Activated CD8-positive, alpha-beta memory T cell treated with anti-CD3 and anti-CD28 coated beads, Interleukin-2, amount 10 ng/mL, durations not matched to agents 7 days and 5 days (primary cell): ENCODE results near the gene IBA57. TPM values are rescaled to one million over a fixed set of nuclear protein-coding genes. Genes with fewer than 3 reads are reported as not detected.
"Not testable (repeated sequence)": the region's sequence is repeated elsewhere in the genome, so short reads cannot be mapped to it uniquely, and the experiment has no call there.

Experiments used
- ATAC-seq: fragments of 150-1000 bp; cut with Tn5 transposase; one replicate; pipeline ENCODE4 v1.10.0; 2021; ENCODE audit warnings: moderate library complexity
- CTCF ChIA-PET: fragments of 350-600 bp; sonication (Branson Sonifier 250); formaldehyde crosslinking; loops from one replicate; lab custom pipeline; 2021; ENCODE audit warnings: antibody characterized with exemption; lab: Charles Lee
- DNase-seq: peaks from one replicate; pipeline ENCODE4 v3.0.0-alpha.2; 2020
- H3K27ac Mint-ChIP-seq: one replicate; pipeline ENCODE4 v1.8.0; 2021; ENCODE audit warnings: mild to moderate bottlenecking, mixed read lengths
- H3K27me3 Mint-ChIP-seq: one replicate; pipeline ENCODE4 v1.8.0; 2021; ENCODE audit warnings: mixed read lengths
- H3K36me3 Mint-ChIP-seq: one replicate; pipeline ENCODE4 v1.8.0; 2021; ENCODE audit warnings: mild to moderate bottlenecking, mixed read lengths
- H3K4me1 Mint-ChIP-seq: one replicate; pipeline ENCODE4 v1.8.0; 2021; ENCODE audit warnings: mixed read lengths
- H3K4me3 Mint-ChIP-seq: one replicate; pipeline ENCODE4 v1.8.0; 2021; ENCODE audit warnings: mild to moderate bottlenecking, moderate library complexity, mixed read lengths
- H3K9me3 Mint-ChIP-seq: one replicate; pipeline ENCODE4 v1.8.0; 2022; ENCODE audit warnings: low read depth, mixed read lengths
- total RNA-seq, 2 experiments: library from RNA; stranded (reverse); gene quantifications; one replicate each; pipeline ENCODE4 v1.2.3, GENCODE V29; 2021

The IBA57 gene
- total RNA-seq, 2 experiments from 2014 or later, result 6.8 to 8.5 TPM

DNA sequence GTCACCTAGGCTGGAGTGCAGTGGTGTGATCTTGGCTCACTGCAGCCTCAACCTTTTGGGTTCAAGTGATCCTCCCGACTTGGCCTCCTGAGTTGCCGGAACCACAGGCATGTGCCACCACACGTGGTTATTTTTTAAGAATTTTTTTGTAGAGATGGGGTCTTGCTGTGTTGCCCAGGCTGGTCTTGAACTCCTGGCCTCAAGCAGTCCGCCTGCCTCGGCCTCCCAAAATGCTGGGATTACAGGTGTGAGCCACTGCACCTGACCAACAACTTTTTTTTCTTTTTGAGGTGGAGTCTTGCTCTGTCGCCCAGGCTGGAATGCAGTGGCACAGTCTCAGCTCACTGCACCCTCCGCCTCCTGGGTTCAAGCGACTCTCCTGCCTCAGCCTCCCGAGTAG is 55.5 kb downstream of the IBA57 start:
- peaks cover 15% of the 10 kb centered on the region for H3K36me3 Mint-ChIP-seq
- ATAC-seq, H3K4me3 Mint-ChIP-seq, CTCF ChIA-PET, DNase-seq, H3K9me3 Mint-ChIP-seq, H3K27ac Mint-ChIP-seq, H3K27me3 Mint-ChIP-seq, H3K4me1 Mint-ChIP-seq: not testable (repeated sequence)

DNA sequence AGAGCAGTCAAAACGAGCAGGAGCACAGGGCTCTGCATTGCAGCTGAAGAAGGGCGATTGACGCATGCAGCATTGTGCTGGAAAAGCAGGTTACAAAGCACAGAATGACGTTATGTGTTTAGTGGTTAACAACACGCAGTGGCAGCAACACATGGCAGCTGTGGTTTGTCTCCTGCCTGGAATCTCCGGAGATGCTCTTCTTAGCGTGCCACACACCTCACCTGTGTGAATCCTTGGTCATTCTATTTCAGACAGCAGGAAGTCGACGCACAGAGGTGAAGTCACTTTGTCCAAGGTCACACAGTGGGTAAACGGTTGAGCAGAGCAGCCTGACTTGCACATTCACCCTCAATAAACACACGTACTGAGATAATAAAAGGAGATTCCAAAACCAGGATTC is 56.9 kb downstream of the IBA57 start:
- Mint-ChIP-seq H3K4me3 (no peak overlapping the region), H3K27ac (no peak overlapping the region), H3K9me3 (no peaks in the 10 kb centered on the region), H3K27me3 (no peaks in the 10 kb centered on the region), H3K4me1 (no peaks in the 10 kb centered on the region), H3K36me3 (peaks cover 15% of the 10 kb centered on the region)
- ATAC-seq, result no peak
- CTCF ChIA-PET, result interaction anchor here (1.2 kb wide), 1 partner anchor 8 kb away, joined by 3 read pairs; no protein-coding TSS in a partner anchor
- DNase-seq, result no peak

DNA sequence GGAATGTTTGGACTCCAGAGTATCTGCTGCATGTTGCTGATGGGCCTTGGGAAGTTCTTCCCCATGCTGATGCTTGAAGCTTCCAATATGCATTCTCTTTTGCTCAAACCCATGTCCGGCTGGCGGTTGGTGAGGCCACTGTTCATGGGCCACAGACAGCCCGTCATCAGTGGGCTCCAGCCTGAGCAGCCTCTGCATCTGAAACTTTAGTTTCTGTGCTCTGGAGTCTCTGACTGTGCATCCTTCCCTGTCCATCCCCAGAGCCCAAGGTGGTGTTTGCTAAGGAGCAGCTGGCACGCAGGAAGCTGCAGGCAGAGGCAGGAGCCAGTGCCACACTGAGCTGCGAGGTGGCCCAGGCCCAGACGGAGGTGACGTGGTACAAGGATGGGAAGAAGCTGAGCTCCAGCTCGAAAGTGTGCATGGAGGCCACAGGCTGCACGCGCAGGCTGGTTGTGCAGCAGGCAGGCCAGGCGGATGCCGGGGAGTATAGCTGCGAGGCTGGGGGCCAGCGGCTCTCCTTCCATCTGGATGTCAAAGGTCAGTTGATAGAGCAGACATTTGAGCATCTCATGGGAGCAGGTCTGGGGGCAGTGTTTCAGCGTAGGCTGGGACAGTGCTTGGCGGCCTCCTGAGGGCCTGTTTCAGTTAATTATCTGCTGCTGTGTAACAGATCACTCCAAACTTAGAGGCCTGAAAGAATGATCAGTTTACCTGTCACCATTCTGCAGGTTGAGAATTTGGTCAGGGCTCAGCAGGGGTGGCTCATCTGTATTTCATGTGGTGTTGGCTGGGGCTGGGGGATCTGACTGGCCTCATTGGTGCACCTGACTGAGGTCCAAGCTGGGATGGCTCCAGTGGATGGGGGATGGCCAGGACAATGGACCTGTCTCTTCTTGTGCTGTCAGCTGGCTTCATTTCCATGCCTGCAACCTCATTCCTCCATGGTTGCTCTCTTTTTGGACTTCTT is 58.9 kb downstream of the IBA57 start:
- CTCF ChIA-PET, result no interaction called here
- H3K4me3 Mint-ChIP-seq, result no peak overlapping the region
- H3K4me1 Mint-ChIP-seq, result no peaks in the 10 kb centered on the region
- H3K27ac Mint-ChIP-seq, result no peak overlapping the region
- no peak for ATAC-seq
- H3K9me3 Mint-ChIP-seq, result no peaks in the 10 kb centered on the region
- DNase-seq, result no peak
- peaks cover 15% of the 10 kb centered on the region for H3K36me3 Mint-ChIP-seq
- no peaks in the 10 kb centered on the region for H3K27me3 Mint-ChIP-seq

DNA sequence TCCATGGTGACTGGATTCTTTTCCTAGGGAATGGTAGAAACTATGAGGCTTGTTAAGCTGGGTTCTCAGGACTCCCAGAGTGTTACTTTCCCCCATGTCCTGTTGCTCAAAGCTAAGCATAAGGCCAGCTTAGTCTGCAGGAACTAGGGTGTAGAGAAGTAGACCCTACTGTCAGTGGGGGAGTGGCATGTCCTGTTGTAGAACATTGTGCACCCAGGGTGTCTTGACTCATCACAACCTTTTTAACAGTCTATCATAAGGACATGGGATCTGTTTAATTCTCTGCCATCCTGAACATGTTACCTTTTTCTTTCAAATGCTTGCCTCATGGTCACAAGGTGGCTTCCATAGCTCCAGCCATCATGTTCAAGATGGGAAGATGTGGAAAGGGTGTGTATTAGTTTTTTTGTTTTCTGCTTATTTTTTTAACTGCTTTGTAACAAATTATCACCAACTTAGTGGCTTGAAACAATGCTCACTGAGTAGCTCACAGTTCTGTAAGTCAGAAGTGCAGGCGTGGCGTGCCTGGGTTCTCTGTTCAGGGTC is 59.6 kb downstream of the IBA57 start:
- Mint-ChIP-seq H3K9me3 (no peaks in the 10 kb centered on the region), H3K36me3 (peaks cover 17% of the 10 kb centered on the region), H3K27ac (no peak overlapping the region), H3K4me1 (no peaks in the 10 kb centered on the region), H3K4me3 (no peak overlapping the region), H3K27me3 (no peaks in the 10 kb centered on the region)
- ATAC-seq, result no peak
- no peak for DNase-seq
- CTCF ChIA-PET, result no interaction called here

DNA sequence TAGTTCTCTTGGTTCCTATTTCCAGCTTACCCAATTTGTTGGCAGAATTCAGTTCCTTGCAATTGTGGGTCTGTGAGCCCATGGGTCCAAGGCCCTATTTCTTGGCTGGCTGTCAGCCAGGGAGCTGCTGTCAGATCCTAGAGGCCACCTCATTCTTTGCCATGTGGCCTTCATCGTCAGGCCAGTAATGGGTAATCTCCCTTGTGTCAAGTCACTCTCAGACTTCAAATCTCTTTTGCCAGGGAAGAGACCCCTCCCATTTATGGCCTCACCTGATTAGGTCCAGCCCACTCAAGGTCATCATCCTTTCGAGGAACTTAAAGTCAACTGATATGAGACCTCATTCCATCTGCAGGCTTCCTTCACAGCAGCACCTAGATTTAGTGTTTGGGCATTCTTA is 60.1 kb downstream of the IBA57 start:
- ATAC-seq (no peak), DNase-seq (no peak)
- Mint-ChIP-seq H3K4me1 (no peaks in the 10 kb centered on the region), H3K27ac (no peak overlapping the region), H3K9me3 (no peaks in the 10 kb centered on the region), H3K36me3 (peaks cover 17% of the 10 kb centered on the region), H3K27me3 (no peaks in the 10 kb centered on the region), H3K4me3 (no peak overlapping the region)
- CTCF ChIA-PET, result no interaction called here

DNA sequence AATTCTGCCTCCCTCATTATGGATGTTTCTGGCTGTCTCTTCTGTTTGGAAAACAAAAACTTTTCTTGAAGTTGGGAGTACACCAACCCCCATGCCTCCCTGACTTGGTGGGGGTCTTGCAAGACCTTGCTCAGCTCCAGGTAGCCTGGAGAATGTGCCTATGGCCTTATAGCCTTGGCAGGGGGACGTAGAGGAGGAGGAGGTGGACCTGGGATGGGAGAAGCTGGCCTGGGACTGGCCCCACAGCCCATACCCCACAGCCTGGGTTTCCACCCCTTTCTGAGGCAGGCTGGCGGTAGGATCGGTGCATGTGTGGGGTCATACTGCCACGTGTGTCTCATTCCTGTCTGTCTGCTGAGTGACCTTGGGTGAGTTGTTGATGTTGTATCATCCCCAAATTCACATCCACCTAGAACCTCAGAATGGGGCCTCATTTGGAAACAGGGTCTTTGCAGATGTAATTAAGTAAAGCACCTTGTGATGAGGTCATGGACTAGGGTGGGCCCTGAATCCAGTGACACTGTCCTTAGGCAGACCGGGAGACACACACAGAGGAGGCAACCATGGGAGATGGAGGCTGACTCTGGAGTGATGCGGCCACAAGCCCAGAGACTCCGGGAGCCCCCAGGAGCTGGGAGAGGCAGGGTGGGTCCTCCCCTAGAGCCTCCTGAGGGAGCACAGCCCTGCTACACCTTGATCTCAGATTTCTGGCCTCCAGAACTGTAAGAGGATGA is 60.7 kb downstream of the IBA57 start:
- no peak for ATAC-seq
- CTCF ChIA-PET, result no interaction called here
- H3K27me3 Mint-ChIP-seq, result no peaks in the 10 kb centered on the region
- no peaks in the 10 kb centered on the region for H3K4me1 Mint-ChIP-seq
- DNase-seq, result no peak
- no peak overlapping the region for H3K27ac Mint-ChIP-seq
- peaks cover 18% of the 10 kb centered on the region for H3K36me3 Mint-ChIP-seq
- no peak overlapping the region for H3K4me3 Mint-ChIP-seq
- no peaks in the 10 kb centered on the region for H3K9me3 Mint-ChIP-seq

DNA sequence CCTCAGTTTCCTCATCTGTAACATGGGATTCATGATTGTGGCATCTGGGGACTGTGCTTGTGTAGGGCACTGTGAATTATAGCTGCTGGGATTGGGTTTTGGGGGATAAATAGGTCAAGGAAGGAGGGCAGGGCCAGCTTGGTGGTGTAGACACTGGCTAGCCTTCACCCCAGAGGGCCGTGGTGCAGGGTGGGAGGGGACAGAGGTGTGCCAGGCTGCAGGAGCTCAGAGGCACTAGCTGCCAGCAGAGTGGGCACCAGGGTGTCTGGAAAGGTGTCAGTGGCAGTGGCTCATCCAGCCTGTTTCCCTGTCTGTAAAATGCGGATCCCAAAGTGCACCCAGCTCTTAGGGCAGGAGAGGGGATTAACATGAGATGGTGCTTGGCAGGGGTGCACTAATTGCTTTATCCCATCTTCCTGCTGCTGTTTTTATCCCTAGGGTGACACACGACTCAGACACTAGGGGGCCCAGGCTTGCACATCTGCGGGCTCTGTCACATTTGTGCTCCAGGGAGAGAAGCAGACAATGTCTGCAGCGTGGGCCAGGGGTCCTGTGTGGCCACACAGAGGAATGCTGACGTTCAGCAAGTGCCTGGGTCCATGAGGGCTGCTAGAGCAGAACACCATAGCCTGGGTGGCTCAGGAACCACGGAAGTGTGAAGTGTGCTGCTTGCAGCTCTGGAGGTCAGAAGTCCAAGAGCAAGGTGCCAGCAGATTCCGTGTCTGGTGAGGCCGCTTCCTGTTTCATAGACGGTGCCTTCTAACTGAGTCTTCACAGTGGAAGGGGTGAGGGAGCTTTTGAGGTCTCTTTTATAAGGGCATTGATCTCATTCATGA is 61.6 kb downstream of the IBA57 start:
- H3K27me3 Mint-ChIP-seq, result no peaks in the 10 kb centered on the region
- CTCF ChIA-PET, result no interaction called here
- peaks cover 20% of the 10 kb centered on the region for H3K36me3 Mint-ChIP-seq
- no peak overlapping the region for H3K27ac Mint-ChIP-seq
- no peaks in the 10 kb centered on the region for H3K9me3 Mint-ChIP-seq
- no peaks in the 10 kb centered on the region for H3K4me1 Mint-ChIP-seq
- DNase-seq, result no peak
- H3K4me3 Mint-ChIP-seq, result no peak overlapping the region
- no peak for ATAC-seq

DNA sequence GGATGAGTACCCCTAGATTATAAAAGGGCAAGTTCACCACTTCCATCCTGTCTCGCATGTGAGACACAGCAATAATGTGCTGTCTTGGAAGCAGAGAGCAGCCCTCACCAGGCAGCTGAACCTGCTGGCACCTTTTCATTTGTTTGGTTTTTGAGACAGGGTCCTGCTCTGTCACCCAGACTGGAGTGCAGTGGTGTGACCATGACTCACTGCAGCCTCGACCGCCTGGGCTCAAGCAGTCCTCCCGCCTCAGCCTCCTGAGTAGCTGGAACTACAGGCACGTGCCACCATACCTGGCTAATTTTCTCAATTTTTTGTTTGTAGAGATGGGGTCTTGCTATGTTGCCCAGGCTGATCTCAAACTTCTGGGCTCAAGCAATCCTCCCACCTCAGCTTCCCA is 62.5 kb downstream of the IBA57 start:
- H3K4me1 Mint-ChIP-seq, DNase-seq, H3K9me3 Mint-ChIP-seq, H3K27me3 Mint-ChIP-seq, H3K4me3 Mint-ChIP-seq, ATAC-seq, CTCF ChIA-PET, H3K27ac Mint-ChIP-seq: not testable (repeated sequence)
- H3K36me3 Mint-ChIP-seq, result peaks cover 25% of the 10 kb centered on the region

DNA sequence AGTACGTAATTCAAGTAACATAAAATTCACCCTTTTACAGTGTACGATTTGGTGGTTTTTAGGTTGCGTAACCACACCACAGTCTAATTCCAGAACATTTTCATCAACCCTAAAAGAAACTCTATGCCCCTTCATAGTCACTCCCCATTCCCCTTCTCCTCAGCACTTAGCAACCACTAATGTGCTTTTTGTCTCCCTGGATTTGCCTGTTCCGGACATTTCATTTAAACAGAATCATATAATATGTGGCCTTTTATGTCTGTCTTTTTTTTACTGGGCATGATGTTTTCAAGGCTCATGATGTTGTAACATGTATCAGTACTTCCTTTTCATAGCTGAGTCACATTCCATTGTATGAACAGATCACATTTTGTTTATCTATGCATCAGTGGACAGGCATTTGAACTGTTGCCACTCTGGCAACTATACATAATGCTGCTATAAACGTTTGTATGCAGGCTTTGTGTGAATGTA is 63.0 kb downstream of the IBA57 start:
- Mint-ChIP-seq H3K27me3 (no peaks in the 10 kb centered on the region), H3K4me1 (no peaks in the 10 kb centered on the region), H3K4me3 (no peak overlapping the region), H3K27ac (no peak overlapping the region), H3K36me3 (peaks cover 28% of the 10 kb centered on the region), H3K9me3 (no peaks in the 10 kb centered on the region)
- no peak for DNase-seq
- CTCF ChIA-PET, result no interaction called here
- ATAC-seq, result no peak

DNA sequence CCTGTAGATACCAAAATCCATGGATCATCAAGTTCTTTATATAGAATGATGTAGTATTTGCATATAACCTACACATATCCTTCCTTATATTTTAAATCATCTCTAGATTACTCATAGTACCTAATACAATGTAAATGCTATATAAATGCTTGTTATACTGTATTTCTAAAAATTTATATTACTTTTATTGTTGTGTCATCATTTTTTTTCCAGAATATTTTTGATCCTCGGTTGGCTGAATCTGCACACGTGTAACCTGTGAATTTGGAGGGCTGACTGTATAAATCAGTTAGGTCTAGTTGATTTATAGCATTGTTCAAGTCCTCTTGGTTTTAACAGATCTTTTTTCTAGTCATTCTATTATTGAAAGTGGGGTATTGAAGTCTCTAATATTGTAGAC is 65.6 kb downstream of the IBA57 start:
- Mint-ChIP-seq H3K9me3 (peaks cover 4% of the 10 kb centered on the region), H3K27me3 (no peaks in the 10 kb centered on the region), H3K27ac (no peak overlapping the region), H3K36me3 (peaks cover 28% of the 10 kb centered on the region), H3K4me1 (no peaks in the 10 kb centered on the region), H3K4me3 (no peak overlapping the region)
- no peak for ATAC-seq
- CTCF ChIA-PET, result no interaction called here
- DNase-seq, result no peak
